ENCODE measurements around the gene PLCB1.

Gene PLCB1

GRCh38 chr20:8912096-8912495, 780.0 kb downstream of the PLCB1 start:
- Mint-ChIP-seq H3K27ac (no peak overlapping the region), H3K27me3 (no peaks in the 10 kb centered on the region), H3K9me3 (peaks cover 20% of the 10 kb centered on the region), H3K4me1 (no peaks in the 10 kb centered on the region), H3K4me3 (no peak overlapping the region), H3K36me3 (peaks cover 2% of the 10 kb centered on the region)

GRCh38 chr20:8912731-8913130, 780.7 kb downstream of the PLCB1 start:
- Mint-ChIP-seq H3K4me1 (no peaks in the 10 kb centered on the region), H3K36me3 (peaks cover 2% of the 10 kb centered on the region), H3K27me3 (no peaks in the 10 kb centered on the region), H3K27ac (no peak overlapping the region), H3K4me3 (no peak overlapping the region), H3K9me3 (peaks cover 20% of the 10 kb centered on the region)

GRCh38 chr20:8913456-8913855, 781.4 kb downstream of the PLCB1 start:
- Mint-ChIP-seq H3K9me3 (peaks cover 20% of the 10 kb centered on the region), H3K4me1 (no peaks in the 10 kb centered on the region), H3K36me3 (peaks cover 2% of the 10 kb centered on the region), H3K4me3 (no peak overlapping the region), H3K27ac (no peak overlapping the region), H3K27me3 (no peaks in the 10 kb centered on the region)

- Mint-ChIP-seq H3K4me1 (no peaks in the 10 kb centered on the region), H3K27ac (no peak overlapping the region), H3K27me3 (no peaks in the 10 kb centered on the region), H3K36me3 (peaks cover 2% of the 10 kb centered on the region), H3K4me3 (no peak overlapping the region), H3K9me3 (peaks cover 20% of the 10 kb centered on the region)
Observed at GRCh38 chr20:8914421-8914820, 782.4 kb downstream of the PLCB1 start.

- Mint-ChIP-seq H3K4me1 (no peaks in the 10 kb centered on the region), H3K27ac (no peak overlapping the region), H3K4me3 (no peak overlapping the region), H3K27me3 (no peaks in the 10 kb centered on the region), H3K9me3 (peaks cover 20% of the 10 kb centered on the region), H3K36me3 (peaks cover 2% of the 10 kb centered on the region)
Observed at GRCh38 chr20:8917084-8917483, 785.0 kb downstream of the PLCB1 start.

- no peaks in the 10 kb centered on the region for H3K4me1 Mint-ChIP-seq
- no peaks in the 10 kb centered on the region for H3K27me3 Mint-ChIP-seq
- H3K4me3 Mint-ChIP-seq, result no peak overlapping the region
- H3K9me3 Mint-ChIP-seq, result peaks cover 20% of the 10 kb centered on the region
- H3K36me3 Mint-ChIP-seq, result peaks cover 2% of the 10 kb centered on the region
- no peak overlapping the region for H3K27ac Mint-ChIP-seq
Observed at GRCh38 chr20:8918145-8918544, 786.1 kb downstream of the PLCB1 start.

- H3K9me3 Mint-ChIP-seq, result no peaks in the 10 kb centered on the region
- H3K36me3 Mint-ChIP-seq, result no peaks in the 10 kb centered on the region
- H3K4me3 Mint-ChIP-seq, result no peak overlapping the region
- H3K4me1 Mint-ChIP-seq, result no peaks in the 10 kb centered on the region
- H3K27me3 Mint-ChIP-seq, result no peaks in the 10 kb centered on the region
- H3K27ac Mint-ChIP-seq, result no peak overlapping the region
Observed at GRCh38 chr20:8924539-8924938, 792.5 kb downstream of the PLCB1 start.

DNA sequence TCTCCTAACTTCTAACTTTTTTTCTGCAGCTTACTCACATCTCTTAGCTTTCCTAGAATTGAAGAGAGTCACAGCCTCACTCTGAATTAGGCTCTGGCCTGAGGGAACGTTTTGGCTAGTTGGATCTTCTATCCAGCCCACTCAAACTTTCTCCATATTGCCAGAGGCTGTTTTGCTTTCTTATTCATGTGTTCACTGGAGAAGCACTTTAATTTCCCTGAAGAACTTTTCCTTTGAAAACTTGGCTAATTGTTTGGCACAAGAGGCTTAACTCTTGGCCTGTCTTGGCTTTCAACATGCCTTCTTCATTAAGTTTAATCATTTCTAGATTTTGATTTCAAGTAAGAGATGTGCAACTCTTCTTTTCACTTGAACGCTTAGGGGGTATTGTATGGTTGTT, 798.7 kb downstream of the PLCB1 start:
- H3K36me3 Mint-ChIP-seq, result no peaks in the 10 kb centered on the region
- no peak overlapping the region for H3K4me3 Mint-ChIP-seq
- H3K9me3 Mint-ChIP-seq, result no peaks in the 10 kb centered on the region
- no peak overlapping the region for H3K27ac Mint-ChIP-seq
- no peaks in the 10 kb centered on the region for H3K4me1 Mint-ChIP-seq
- no peaks in the 10 kb centered on the region for H3K27me3 Mint-ChIP-seq

GRCh38 chr20:8932192-8933165, 800.4 kb downstream of the PLCB1 start:
- no peaks in the 10 kb centered on the region for H3K4me1 Mint-ChIP-seq

GRCh38 chr20:8933381-8933807, 801.3 kb downstream of the PLCB1 start:
- Mint-ChIP-seq H3K36me3 (no peaks in the 10 kb centered on the region), H3K27ac (no peak overlapping the region), H3K4me3 (no peak overlapping the region), H3K4me1 (no peaks in the 10 kb centered on the region), H3K9me3 (no peaks in the 10 kb centered on the region), H3K27me3 (no peaks in the 10 kb centered on the region)

More at GRCh38 chr20:8932192-8933165, 800.4 kb downstream of the PLCB1 start:
- H3K27me3 Mint-ChIP-seq, result no peaks in the 10 kb centered on the region
- no peaks in the 10 kb centered on the region for H3K9me3 Mint-ChIP-seq
- no peak overlapping the region for H3K4me3 Mint-ChIP-seq
- H3K27ac Mint-ChIP-seq, result no peak overlapping the region
- no peaks in the 10 kb centered on the region for H3K36me3 Mint-ChIP-seq

DNA sequence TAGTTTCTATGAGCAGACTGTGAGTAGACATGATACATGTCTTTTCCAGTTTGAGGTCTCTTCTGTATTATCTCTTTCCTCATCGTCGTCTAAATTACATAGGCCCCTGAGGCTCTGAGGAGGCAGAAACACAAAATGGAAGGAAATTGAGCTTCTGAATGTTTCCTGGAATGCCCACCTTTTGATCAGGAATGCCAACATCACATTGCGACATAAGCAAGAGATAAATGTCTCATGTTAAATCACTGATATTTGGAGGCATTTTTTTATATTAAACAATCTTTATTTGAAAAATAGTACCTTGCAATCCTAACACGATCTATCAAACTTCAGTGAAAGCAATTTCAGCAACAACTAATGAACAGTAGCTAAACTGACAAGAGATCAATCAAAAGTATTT, 802.3 kb downstream of the PLCB1 start:
- Mint-ChIP-seq H3K4me1 (no peaks in the 10 kb centered on the region), H3K27ac (no peak overlapping the region), H3K4me3 (no peak overlapping the region), H3K27me3 (no peaks in the 10 kb centered on the region), H3K36me3 (no peaks in the 10 kb centered on the region), H3K9me3 (no peaks in the 10 kb centered on the region)
